Measurements from ENCODE around the gene RBMS3. TPM values are rescaled to one million over a fixed set of nuclear protein-coding genes. Genes with fewer than 3 reads are reported as not detected.

RBMS3 gene
- total and polyA plus RNA-seq, 2 of the 13 experiments (the other 11 are each of a cell fraction or from before 2014, with no cell fraction given) = not detected

- Histone ChIP-seq H3K9me3 (ENCODE audit: low read length) (no peaks in the 10 kb centered on the region), H3K4me3 (replicated peaks in 1 of 3; ENCODE audit: insufficient read depth in 1 of 3, low read depth in 2 of 3, low read length in 3 of 3) (no peak overlapping the region), H3K9ac (ENCODE audit: insufficient read depth, low read depth, low read length) (no peak overlapping the region), H3K27me3 (ENCODE audit: control insufficient read depth in 1 of 2, insufficient read depth in 2 of 2, low read length in 2 of 2) (no peaks in the 10 kb centered on the region), H3K4me2 (ENCODE audit: low read depth, low read length) (no peak overlapping the region), H3K27ac (ENCODE audit: extremely low read length, insufficient read depth, low read length) (no peak overlapping the region), H3K36me3 (replicated peaks in 1 of 2; ENCODE audit: control insufficient read depth in 1 of 2, insufficient read depth in 2 of 2, low read length in 2 of 2) (no peaks in the 10 kb centered on the region), H3K79me2 (ENCODE audit: insufficient read depth, low read length) (no peaks in the 10 kb centered on the region), H4K20me1 (ENCODE audit: insufficient read depth, low read length) (no peaks in the 10 kb centered on the region), H3K4me1 (ENCODE audit: insufficient read depth, low read length) (no peaks in the 10 kb centered on the region), H2AFZ (ENCODE audit: low read length) (no peak overlapping the region)
- POLR2A ChIA-PET = no interaction called here
- FAIRE-seq (no peak), ATAC-seq (no peak), DNase-seq (ENCODE audit: low spot score) (no peak)
- TF ChIP-seq CENPX (CRISPR knock-in tag; IDR thresholded peaks at IDR 0.05) (no peak), ZNF629 (CRISPR knock-in tag; conservative IDR thresholded peaks at IDR 0.05) (no peak), MATR3 (CRISPR knock-in tag; IDR thresholded peaks at IDR 0.05) (no peak), ZSCAN9 (CRISPR knock-in tag; IDR thresholded peaks at IDR 0.05; ENCODE audit: borderline replicate concordance) (no peak), ZFP37 (CRISPR knock-in tag; IDR thresholded peaks at IDR 0.05; ENCODE audit: borderline replicate concordance) (no peak), ARNT (IDR thresholded peaks at IDR 0.05) (no peak), PAF1 (CRISPR knock-in tag; IDR thresholded peaks at IDR 0.05) (no peak)
- no TSS peak for BruUV-seq (replicated peaks)
- WGBS (ENCODE audit: low lambda C conversion rate) = 2% methylated on average over 2 of the region's 2 CpGs
- CTCF ChIA-PET (ENCODE audit: low intra/inter-chr PET ratio, low total read pairs) = no interaction called here
- in situ Hi-C loops (cut with HindIII; ENCODE audit: extremely low pct_ligation_motif_present, low pct_unique_long_range_greater_than_20kb) = no loop called here
- intact Hi-C loops (cut with micrococcal nuclease; ENCODE audit: unreplicated experiment) = no loop called here
These were observed 108.5 kb downstream of the RBMS3 start for GRCh38 chr3:29389362-29389761.

- no peaks in the 10 kb centered on the region for H4K20me1 ChIP-seq (ENCODE audit: insufficient read depth, low read length)
- H3K27ac ChIP-seq (ENCODE audit: extremely low read length, insufficient read depth, low read length) = no peak overlapping the region
- intact Hi-C loops (cut with micrococcal nuclease; ENCODE audit: unreplicated experiment) (no loop called here), in situ Hi-C loops (cut with HindIII; ENCODE audit: extremely low pct_ligation_motif_present, low pct_unique_long_range_greater_than_20kb) (no loop called here)
- CTCF ChIA-PET (ENCODE audit: low intra/inter-chr PET ratio, low total read pairs) = no interaction called here
- H2AFZ ChIP-seq (ENCODE audit: low read length) = no peak overlapping the region
- H3K4me1 ChIP-seq (ENCODE audit: insufficient read depth, low read length) = no peaks in the 10 kb centered on the region
- BruUV-seq (replicated peaks) = no TSS peak
- no peaks in the 10 kb centered on the region for H3K79me2 ChIP-seq (ENCODE audit: insufficient read depth, low read length)
- ATAC-seq (no peak), FAIRE-seq (no peak), DNase-seq (ENCODE audit: low spot score) (no peak)
- H3K4me2 ChIP-seq (ENCODE audit: low read depth, low read length) = no peak overlapping the region
- H3K9ac ChIP-seq (ENCODE audit: insufficient read depth, low read depth, low read length) = no peak overlapping the region
- POLR2A ChIA-PET = no interaction called here
- H3K27me3 ChIP-seq (ENCODE audit: control insufficient read depth in 1 of 2, insufficient read depth in 2 of 2, low read length in 2 of 2) = no peaks in the 10 kb centered on the region; a peak in 1 of 5 replicates
- H3K36me3 ChIP-seq (replicated peaks in 1 of 2; ENCODE audit: control insufficient read depth in 1 of 2, insufficient read depth in 2 of 2, low read length in 2 of 2) = no peaks in the 10 kb centered on the region
- H3K4me3 ChIP-seq (replicated peaks in 1 of 3; ENCODE audit: insufficient read depth in 1 of 3, low read depth in 2 of 3, low read length in 3 of 3) = no peak overlapping the region
- H3K9me3 ChIP-seq (ENCODE audit: low read length) = no peaks in the 10 kb centered on the region
- TF ChIP-seq ZNF768 (CRISPR knock-in tag; IDR thresholded peaks at IDR 0.05) = no peak
- no peak for TF ChIP-seq ARNT (IDR thresholded peaks at IDR 0.05)
- TF ChIP-seq STAT6 (CRISPR knock-in tag; IDR thresholded peaks at IDR 0.05; ENCODE audit: borderline replicate concordance) = no peak
- TF ChIP-seq GATAD2A (CRISPR knock-in tag; IDR thresholded peaks at IDR 0.05) = no peak
These were observed 111.9 kb downstream of the RBMS3 start for GRCh38 chr3:29392625-29393388.
